Cardiac muscle cell (in vitro differentiated cells and primary cell): ENCODE data around the gene SARM1. TPM values are rescaled to one million over a fixed set of nuclear protein-coding genes. Genes with fewer than 3 reads are reported as not detected.

ENCODE experiments used
- DNase-seq, 2 donors: peaks; one replicate each; pipeline versions ENCODE4 v3.0.0 to v3.0.0-alpha.2; 2010 to 2017; ENCODE audit warnings: low read depth in 1 of 2, low spot score in 1 of 2
- H3K27ac ChIP-seq: fragments of 200-600 bp; sonication (generic); 2 replicates; pipeline ENCODE4 v1.5.1; 2016
- H3K27me3 ChIP-seq: fragments of 200-600 bp; sonication (generic); 2 replicates; pipeline ENCODE4 v1.6.0; 2016; ENCODE audit warnings: control low read depth
- H3K36me3 ChIP-seq: fragments of 200-600 bp; sonication (generic); 2 replicates; pipeline ENCODE4 v1.5.1; 2016; ENCODE audit warnings: control low read depth
- H3K4me1 ChIP-seq: fragments of 200-600 bp; sonication (generic); 2 replicates; pipeline ENCODE4 v1.8.1; 2017; ENCODE audit warnings: low read depth, mild to moderate bottlenecking, mixed run types
- H3K4me3 ChIP-seq: fragments of 200-600 bp; sonication (generic); 2 replicates; pipeline ENCODE4 v1.5.1; 2016; ENCODE audit warnings: mild to moderate bottlenecking
- H3K9me3 ChIP-seq: fragments of 200-600 bp; sonication (generic); 2 replicates; pipeline ENCODE4 v1.5.1; 2017; ENCODE audit warnings: low read depth, mild to moderate bottlenecking, control low read depth
- CTCF ChIP-seq: IDR thresholded peaks from 2 replicates; pipeline ENCODE4 v1.5.1; 2012; ENCODE audit warnings: low read depth, mild to moderate bottlenecking, low read length
- polyA plus RNA-seq: library from polyadenylated mRNA; unstranded; fragments of >200 nt; fragmentation: Nextera tagmentation; extraction: Ambion mirVana; gene quantifications from 2 replicates; pipeline ENCODE4 v1.2.1, GENCODE V29; 2016
- total RNA-seq: library from RNA; depleted of rRNA; stranded (reverse); fragments of >200 nt; gene quantifications from 2 replicates; pipeline ENCODE4 v1.2.3, GENCODE V29; 2016

SARM1 gene
- total and polyA plus RNA-seq, 2 experiments from 2014 or later, result 8.9 to 11.5 TPM

DNA sequence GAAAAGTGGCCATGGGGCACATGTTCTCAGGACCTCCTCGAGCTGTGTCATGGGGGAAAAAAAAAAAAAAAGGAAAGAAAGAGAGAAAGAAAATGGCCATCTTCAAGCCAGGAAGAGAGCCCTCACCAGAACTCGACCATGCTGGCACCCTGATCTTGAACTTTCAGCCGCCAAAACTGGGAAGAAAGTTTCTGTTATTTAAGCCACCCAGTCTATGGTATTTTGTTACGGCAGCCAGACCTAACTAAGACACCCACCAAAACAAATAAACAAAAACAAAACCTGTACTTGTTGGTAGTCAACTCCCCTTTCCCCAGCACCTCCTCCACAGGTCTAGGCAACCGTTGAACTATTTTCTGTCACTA, 75.9 kb downstream of the SARM1 start:
- Histone ChIP-seq H3K4me3 (no peak overlapping the region), H3K9me3 (no peaks in the 10 kb centered on the region), H3K27ac (no peak overlapping the region), H3K27me3 (no peaks in the 10 kb centered on the region), H3K4me1 (no peaks in the 10 kb centered on the region), H3K36me3 (no peaks in the 10 kb centered on the region)
- no peak for DNase-seq
- TF ChIP-seq CTCF, result no peak

GRCh38 chr17:28449859-28450258, 78.4 kb downstream of the SARM1 start:
- DNase-seq, result no peak
- no peaks in the 10 kb centered on the region for H3K4me1 ChIP-seq
- no peaks in the 10 kb centered on the region for H3K36me3 ChIP-seq
- no peak for TF ChIP-seq CTCF
- no peaks in the 10 kb centered on the region for H3K9me3 ChIP-seq
- H3K27ac ChIP-seq, result no peak overlapping the region
- no peaks in the 10 kb centered on the region for H3K27me3 ChIP-seq
- no peak overlapping the region for H3K4me3 ChIP-seq

Other genes starting within 250 kb of the SARM1 start
- 40.3 and 81.1 TPM in 2 replicates for gene TMEM97, start 52.5 kb upstream of the SARM1 start, total RNA-seq
- gene TMEM97, start 52.5 kb upstream of the SARM1 start, polyA plus RNA-seq, result 65.7 and 140 TPM in 2 replicates
- 41.9 and 45.6 TPM in 2 replicates for gene IFT20, start 36.2 kb upstream of the SARM1 start, total RNA-seq
- 69.5 and 73.8 TPM in 2 replicates for gene IFT20, start 36.2 kb upstream of the SARM1 start, polyA plus RNA-seq
- 35.4 and 56.5 TPM in 2 replicates for gene TNFAIP1, start 35.9 kb upstream of the SARM1 start, total RNA-seq
- 30.9 and 35.7 TPM in 2 replicates for gene TNFAIP1, start 35.9 kb upstream of the SARM1 start, polyA plus RNA-seq
- gene POLDIP2, start 14.2 kb upstream of the SARM1 start, total RNA-seq, result 124 and 164 TPM in 2 replicates
- gene POLDIP2, start 14.2 kb upstream of the SARM1 start, polyA plus RNA-seq, result 141 and 147 TPM in 2 replicates
- gene SEBOX, start 6.5 kb upstream of the SARM1 start, total RNA-seq, result not detected in 2 replicates
- 0.44 TPM in 1 of 2 replicates, not detected in the other for gene SEBOX, start 6.5 kb upstream of the SARM1 start, polyA plus RNA-seq
- 4.3 and 5.2 TPM in 2 replicates for gene VTN, start 1.4 kb upstream of the SARM1 start, total RNA-seq
- gene VTN, start 1.4 kb upstream of the SARM1 start, polyA plus RNA-seq, result 3.4 and 5.6 TPM in 2 replicates
- gene SLC46A1, start 34.5 kb downstream of the SARM1 start, total RNA-seq, result 10.5 and 11.6 TPM in 2 replicates
- 5.6 and 8.4 TPM in 2 replicates for gene SLC46A1, start 34.5 kb downstream of the SARM1 start, polyA plus RNA-seq
- not detected in 2 replicates for gene SLC13A2, start 102.0 kb downstream of the SARM1 start, total RNA-seq
- gene SLC13A2, start 102.0 kb downstream of the SARM1 start, polyA plus RNA-seq, result not detected in 2 replicates
- gene FOXN1, start 134.7 kb downstream of the SARM1 start, total RNA-seq, result 0.06 and 0.18 TPM in 2 replicates
- gene FOXN1, start 134.7 kb downstream of the SARM1 start, polyA plus RNA-seq, result not detected in 2 replicates
- 124 and 125 TPM in 2 replicates for gene UNC119, start 180.9 kb downstream of the SARM1 start, total RNA-seq
- 73.3 and 101 TPM in 2 replicates for gene UNC119, start 180.9 kb downstream of the SARM1 start, polyA plus RNA-seq
- 107 and 114 TPM in 2 replicates for gene PIGS, start 199.8 kb downstream of the SARM1 start, total RNA-seq
- 121 and 122 TPM in 2 replicates for gene PIGS, start 199.8 kb downstream of the SARM1 start, polyA plus RNA-seq
- gene ALDOC, start 205.2 kb downstream of the SARM1 start, total RNA-seq, result 183 and 334 TPM in 2 replicates
- gene ALDOC, start 205.2 kb downstream of the SARM1 start, polyA plus RNA-seq, result 112 and 177 TPM in 2 replicates
- 9.8 and 52.7 TPM in 2 replicates for gene SPAG5, start 227.3 kb downstream of the SARM1 start, total RNA-seq
- gene SPAG5, start 227.3 kb downstream of the SARM1 start, polyA plus RNA-seq, result 27.0 and 84.6 TPM in 2 replicates
- 7.3 and 16.2 TPM in 2 replicates for gene RSKR, start 242.5 kb downstream of the SARM1 start, total RNA-seq
- 2.8 and 3.5 TPM in 2 replicates for gene RSKR, start 242.5 kb downstream of the SARM1 start, polyA plus RNA-seq